Loucy (cell line): Measurements from ENCODE around the gene RARRES2.

Source experiments
- CTCF ChIP-seq: fragments of 200-600 bp; sonication (generic); conservative IDR thresholded peaks from 2 replicates; pipeline ENCODE4 v1.5.1; 2014; ENCODE audit warnings: mild to moderate bottlenecking, antibody characterized with exemption, low read length
- EZH2phosphoT487 ChIP-seq: fragments of 200-600 bp; IDR thresholded peaks from 2 replicates; pipeline ENCODE4 v1.6.1; 2018; ENCODE audit warnings: antibody characterized with exemption, mild to moderate bottlenecking, moderate library complexity, borderline replicate concordance

- TF ChIP-seq CTCF (no peak), EZH2phosphoT487 (no peak)
Observed at GRCh38 chr7:150368884-150369747, 27.7 kb upstream of the RARRES2 start.
